Measurements from ENCODE around the gene MTX2. TPM values are rescaled to one million over a fixed set of nuclear protein-coding genes. Genes with fewer than 3 reads are reported as not detected.

MTX2 gene
- total and polyA plus RNA-seq, 2 experiments from 2014 or later: 47.9 to 61.8 TPM

DNA sequence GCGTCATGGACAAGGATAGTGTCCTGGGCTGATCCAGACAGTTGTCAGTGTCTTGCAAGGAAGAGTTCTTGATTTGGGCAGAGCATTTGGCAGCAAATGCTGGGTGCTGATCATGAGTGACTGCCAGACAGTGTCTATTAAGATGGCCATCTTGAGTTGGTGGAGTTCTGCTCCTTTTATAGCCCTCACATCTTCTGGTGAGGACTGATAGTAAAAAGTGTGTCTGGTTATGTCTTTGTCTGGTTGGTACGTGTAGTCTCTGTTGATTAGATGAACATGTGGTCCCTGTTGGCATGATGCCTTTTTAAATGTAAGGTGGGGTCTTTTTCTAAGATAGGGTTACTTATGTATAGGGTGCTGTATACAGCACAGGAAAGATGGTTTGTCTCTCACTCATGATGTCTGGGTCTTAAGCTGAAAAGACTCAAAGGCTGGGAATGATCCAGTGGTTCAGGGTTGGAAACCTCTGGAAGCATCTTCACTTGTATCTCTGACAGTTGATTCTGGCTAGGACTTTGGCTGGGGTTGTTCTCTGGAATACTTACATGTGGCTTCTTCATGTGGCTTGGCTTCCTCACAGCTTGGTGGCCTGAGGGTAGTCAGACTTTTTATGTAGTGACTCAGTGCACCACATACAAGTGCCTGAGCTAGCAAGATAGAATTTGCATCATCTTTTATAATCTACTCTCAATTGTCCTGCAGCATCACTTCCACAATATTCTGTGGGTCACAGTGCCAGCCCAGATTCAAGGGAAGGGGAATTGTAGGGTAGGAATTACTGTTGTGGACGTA, 11.8 kb downstream of the MTX2 start:
- H3K9ac ChIP-seq: no peak overlapping the region
- peaks cover 94% of the 10 kb centered on the region for H3K79me2 ChIP-seq (ENCODE audit: insufficient read depth)
- H3K27me3 ChIP-seq (replicated peaks; ENCODE audit: insufficient read depth): no peaks in the 10 kb centered on the region
- no peak overlapping the region for H3K4me3 ChIP-seq
- no peak overlapping the region for H2AFZ ChIP-seq
- in situ Hi-C loops (cut with MboI): no loop called here
- peak; percentile 88 for DNase-seq
- TF ChIP-seq EZH2phosphoT487 (IDR thresholded peaks at IDR 0.05; ENCODE audit: insufficient read depth, low read depth) (no peak), EZH2 (IDR thresholded peaks at IDR 0.05; ENCODE audit: insufficient read depth, poor library complexity, severe bottlenecking) (no peak)
- 92 to 93% methylated on average over 3 of the region's 3 CpGs for WGBS, 2 experiments (ENCODE audit: low coverage in 1 of 2, low lambda C conversion rate in 2 of 2, missing lambda C conversion rate in 2 of 2)
- peak overlapping the region; percentile 35; the same call in 1 of the 2 replicates for H3K27ac ChIP-seq
- H4K20me1 ChIP-seq (ENCODE audit: insufficient read depth): no peaks in the 10 kb centered on the region
- no peaks in the 10 kb centered on the region for H3K36me3 ChIP-seq (ENCODE audit: low read depth)
- peaks cover 30% of the 10 kb centered on the region for H3K4me1 ChIP-seq (ENCODE audit: insufficient read depth)
- no peaks in the 10 kb centered on the region for H3K9me2 ChIP-seq (ENCODE audit: insufficient read depth)
- H3K4me2 ChIP-seq (ENCODE audit: unreplicated experiment): peak overlapping the region; percentile 33
- H3F3A ChIP-seq (ENCODE audit: insufficient read depth): peaks cover 36% of the 10 kb centered on the region
- H3K9me3 ChIP-seq (ENCODE audit: low read depth): no peaks in the 10 kb centered on the region

DNA sequence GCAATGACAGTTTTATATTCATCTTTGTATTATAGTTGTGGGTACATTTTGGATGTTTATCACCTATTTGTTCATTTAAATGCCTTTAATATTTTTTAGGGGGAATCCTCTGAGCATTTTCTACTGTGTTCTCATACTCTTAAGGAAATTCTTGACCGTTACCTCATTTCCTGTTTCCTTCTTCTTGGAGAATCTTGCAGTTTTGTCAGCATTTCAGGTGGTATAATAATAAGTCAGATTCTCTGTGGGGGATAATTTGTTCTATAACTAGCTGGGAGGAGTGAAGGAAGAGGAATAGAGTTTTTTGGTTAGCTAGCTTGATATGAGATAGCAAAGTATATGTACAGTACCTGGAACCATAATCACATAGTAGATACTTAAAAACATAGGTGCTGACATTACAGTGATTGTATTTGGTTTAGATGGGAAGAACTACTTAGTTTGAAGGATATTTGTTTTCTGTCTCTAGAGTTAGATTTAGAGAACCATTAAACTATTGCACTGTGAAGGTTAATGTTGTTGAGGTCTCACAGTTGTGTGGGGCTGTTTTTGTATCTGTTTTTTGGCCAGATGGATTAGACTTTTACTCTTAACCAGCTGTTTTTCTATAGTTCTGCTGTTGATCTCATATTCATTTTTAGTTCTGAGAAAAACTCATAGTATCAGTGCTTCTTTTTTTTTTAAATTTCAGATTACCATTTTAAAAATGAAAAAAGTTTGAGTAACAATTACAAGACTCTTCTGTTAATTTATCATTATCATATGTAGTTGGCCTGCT, 14.2 kb downstream of the MTX2 start:
- Histone ChIP-seq H3K27ac (no peak overlapping the region), H3K4me1 (ENCODE audit: insufficient read depth) (peaks cover 30% of the 10 kb centered on the region), H3K36me3 (ENCODE audit: low read depth) (no peaks in the 10 kb centered on the region), H3F3A (ENCODE audit: insufficient read depth) (peaks cover 36% of the 10 kb centered on the region), H3K4me3 (no peak overlapping the region), H3K9ac (no peak overlapping the region), H3K9me2 (ENCODE audit: insufficient read depth) (no peaks in the 10 kb centered on the region), H3K79me2 (ENCODE audit: insufficient read depth) (peaks cover 96% of the 10 kb centered on the region), H2AFZ (no peak overlapping the region), H3K9me3 (ENCODE audit: low read depth) (no peaks in the 10 kb centered on the region), H3K4me2 (ENCODE audit: unreplicated experiment) (peak overlapping the region; percentile 45), H3K27me3 (replicated peaks; ENCODE audit: insufficient read depth) (no peaks in the 10 kb centered on the region), H4K20me1 (ENCODE audit: insufficient read depth) (no peaks in the 10 kb centered on the region)
- peak; percentile 42 for DNase-seq
- no peak for TF ChIP-seq EZH2phosphoT487 (IDR thresholded peaks at IDR 0.05; ENCODE audit: insufficient read depth, low read depth)
- TF ChIP-seq EZH2 (IDR thresholded peaks at IDR 0.05; ENCODE audit: insufficient read depth, poor library complexity, severe bottlenecking): no peak
- in situ Hi-C loops (cut with MboI): no loop called here
- WGBS, 2 experiments (ENCODE audit: low coverage in 1 of 2, low lambda C conversion rate in 2 of 2, missing lambda C conversion rate in 2 of 2): 36 to 41% methylated on average over 1 of the region's 1 CpG

DNA sequence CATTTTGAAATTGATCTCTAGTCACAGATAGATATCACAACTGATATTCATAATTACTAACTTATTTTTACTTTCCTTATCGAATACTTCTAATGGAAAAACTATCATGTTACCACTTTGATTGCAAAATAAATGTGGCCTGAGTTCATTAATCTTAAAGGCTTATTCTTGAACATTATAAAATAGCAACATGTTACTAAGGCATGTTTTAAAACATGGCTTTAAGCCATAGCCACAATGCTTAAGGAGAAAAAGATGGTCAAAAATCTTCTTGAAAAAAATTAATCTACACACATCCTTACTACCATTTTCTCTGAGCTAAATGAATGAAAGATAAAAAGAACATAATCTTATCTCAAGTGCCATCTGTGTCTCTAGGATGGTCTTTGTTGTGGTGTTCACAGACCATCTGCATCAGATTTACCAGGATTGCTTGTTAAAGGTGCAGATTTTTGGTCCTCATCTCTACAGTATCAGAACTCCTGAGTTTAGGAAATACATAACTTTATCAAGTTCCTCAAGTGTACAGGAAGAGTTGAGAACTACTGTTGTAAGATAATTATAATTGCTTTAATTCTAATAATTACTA, 15.3 kb downstream of the MTX2 start:
- Histone ChIP-seq H3K4me2 (ENCODE audit: unreplicated experiment) (no peak overlapping the region), H3K79me2 (ENCODE audit: insufficient read depth) (peaks cover 97% of the 10 kb centered on the region), H3K4me1 (ENCODE audit: insufficient read depth) (peaks cover 30% of the 10 kb centered on the region), H3K4me3 (no peak overlapping the region), H3K9me3 (ENCODE audit: low read depth) (no peaks in the 10 kb centered on the region), H4K20me1 (ENCODE audit: insufficient read depth) (no peaks in the 10 kb centered on the region), H3K27ac (no peak overlapping the region), H3K27me3 (replicated peaks; ENCODE audit: insufficient read depth) (no peaks in the 10 kb centered on the region), H2AFZ (no peak overlapping the region), H3F3A (ENCODE audit: insufficient read depth) (peaks cover 36% of the 10 kb centered on the region), H3K9me2 (ENCODE audit: insufficient read depth) (no peaks in the 10 kb centered on the region), H3K9ac (no peak overlapping the region), H3K36me3 (ENCODE audit: low read depth) (no peaks in the 10 kb centered on the region)
- no peak for DNase-seq
- in situ Hi-C loops (cut with MboI): no loop called here
- no peak for TF ChIP-seq EZH2phosphoT487 (IDR thresholded peaks at IDR 0.05; ENCODE audit: insufficient read depth, low read depth)
- no peak for TF ChIP-seq EZH2 (IDR thresholded peaks at IDR 0.05; ENCODE audit: insufficient read depth, poor library complexity, severe bottlenecking)
- 10 to 12% methylated on average over 1 of the region's 1 CpG for WGBS, 2 experiments (ENCODE audit: low coverage in 1 of 2, low lambda C conversion rate in 2 of 2, missing lambda C conversion rate in 2 of 2)

DNA sequence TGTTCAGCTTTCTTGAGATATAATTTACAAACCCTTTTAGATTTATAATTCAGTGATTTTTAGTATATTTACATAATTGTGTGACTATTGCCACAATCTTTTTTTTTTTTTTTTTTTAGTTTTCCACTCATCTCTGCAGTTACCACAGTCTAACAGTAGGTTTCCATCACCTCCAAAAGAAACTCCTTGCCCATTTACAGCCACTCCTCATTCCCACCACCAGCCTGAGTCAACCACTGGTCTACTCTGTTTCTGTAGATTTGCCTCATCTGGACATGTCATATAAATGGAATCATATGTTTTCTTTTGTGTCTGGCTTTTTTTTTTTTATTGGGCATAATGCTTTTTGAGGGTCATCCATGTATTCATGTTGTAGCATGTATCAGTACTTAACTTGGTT, 16.1 kb downstream of the MTX2 start:
- Histone ChIP-seq H2AFZ (no peak overlapping the region), H3K9ac (no peak overlapping the region), H3K9me2 (ENCODE audit: insufficient read depth) (no peaks in the 10 kb centered on the region), H3K9me3 (ENCODE audit: low read depth) (no peaks in the 10 kb centered on the region), H3K4me2 (ENCODE audit: unreplicated experiment) (no peak overlapping the region), H3F3A (ENCODE audit: insufficient read depth) (peaks cover 31% of the 10 kb centered on the region), H3K27ac (no peak overlapping the region), H3K36me3 (ENCODE audit: low read depth) (no peaks in the 10 kb centered on the region), H4K20me1 (ENCODE audit: insufficient read depth) (no peaks in the 10 kb centered on the region), H3K4me3 (no peak overlapping the region), H3K4me1 (ENCODE audit: insufficient read depth) (peaks cover 30% of the 10 kb centered on the region), H3K27me3 (replicated peaks; ENCODE audit: insufficient read depth) (no peaks in the 10 kb centered on the region), H3K79me2 (ENCODE audit: insufficient read depth) (peaks cover 97% of the 10 kb centered on the region)
- in situ Hi-C loops (cut with MboI): no loop called here
- TF ChIP-seq EZH2phosphoT487 (IDR thresholded peaks at IDR 0.05; ENCODE audit: insufficient read depth, low read depth) (no peak), EZH2 (IDR thresholded peaks at IDR 0.05; ENCODE audit: insufficient read depth, poor library complexity, severe bottlenecking) (no peak)
- DNase-seq: peak; percentile 71
